HCT116 (cell line): Measurements from ENCODE around the gene COG5.

Experiments
- CEBPB ChIP-seq: IDR thresholded peaks from 2 replicates; pipeline ENCODE4 v1.6.1; 2012; ENCODE audit warnings: low read depth
- CTCF ChIP-seq, 3 experiments: fragments of 200-600 bp in 1 of 3; sonication (generic) in 1 of 3; IDR thresholded peaks in 2 of 3; conservative IDR thresholded peaks in 1 of 3; 2 replicates each; pipeline ENCODE4 v1.5.1; 2012 to 2017; ENCODE audit warnings: low read depth in 2 of 3, low read length in 2 of 3, antibody characterized with exemption in 1 of 3, borderline replicate concordance in 1 of 3, control low read depth in 1 of 3, mild to moderate bottlenecking in 1 of 3, mixed read lengths in 1 of 3, mixed run types in 1 of 3, moderate library complexity in 1 of 3; ENCODE audit not compliant: insufficient read depth in 1 of 3
- POLR2AphosphoS5 ChIP-seq: IDR thresholded peaks from 2 replicates; pipeline ENCODE4 v1.6.1; 2011; ENCODE audit warnings: mild to moderate bottlenecking, low read depth, low read length, moderate library complexity

DNA sequence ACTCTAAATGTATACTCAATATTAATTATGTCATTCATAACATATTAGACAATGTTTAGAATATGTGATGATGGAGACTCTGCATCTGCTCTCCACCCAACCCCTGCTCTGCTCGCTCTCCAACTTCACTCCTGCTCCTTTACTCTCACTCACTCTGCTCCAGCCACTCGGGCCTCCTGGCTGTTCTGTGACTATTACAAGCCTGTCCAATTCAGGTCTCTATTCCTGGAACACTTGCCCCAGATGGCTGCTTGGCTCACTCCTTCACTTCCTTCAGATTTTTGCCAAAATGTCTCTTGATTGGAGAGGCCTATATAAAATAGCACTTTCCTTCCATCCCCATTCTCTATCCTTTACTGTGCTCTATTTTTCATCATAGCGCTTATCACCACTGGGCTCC, 310.1 kb downstream of the COG5 start:
- no peak for TF ChIP-seq CTCF (IDR thresholded peaks at IDR 0.05 in 2 of 3, conservative IDR thresholded peaks at IDR 0.05 in 1 of 3; ENCODE audit: borderline replicate concordance in 1 of 3, insufficient read depth in 1 of 3, low read depth in 2 of 3, low read length in 2 of 3)
- TF ChIP-seq CEBPB = no peak
- no peak for TF ChIP-seq POLR2AphosphoS5
